ENCODE results near the gene TMPRSS7.
"Not testable (repeated sequence)": the region's sequence is repeated elsewhere in the genome, so short reads cannot be mapped to it uniquely, and the experiment has no call there.

TMPRSS7 gene

GRCh38 chr3:112012205-112012992 is 22.1 kb upstream of the TMPRSS7 start:
- peak; percentile 22 for DNase-seq

DNA sequence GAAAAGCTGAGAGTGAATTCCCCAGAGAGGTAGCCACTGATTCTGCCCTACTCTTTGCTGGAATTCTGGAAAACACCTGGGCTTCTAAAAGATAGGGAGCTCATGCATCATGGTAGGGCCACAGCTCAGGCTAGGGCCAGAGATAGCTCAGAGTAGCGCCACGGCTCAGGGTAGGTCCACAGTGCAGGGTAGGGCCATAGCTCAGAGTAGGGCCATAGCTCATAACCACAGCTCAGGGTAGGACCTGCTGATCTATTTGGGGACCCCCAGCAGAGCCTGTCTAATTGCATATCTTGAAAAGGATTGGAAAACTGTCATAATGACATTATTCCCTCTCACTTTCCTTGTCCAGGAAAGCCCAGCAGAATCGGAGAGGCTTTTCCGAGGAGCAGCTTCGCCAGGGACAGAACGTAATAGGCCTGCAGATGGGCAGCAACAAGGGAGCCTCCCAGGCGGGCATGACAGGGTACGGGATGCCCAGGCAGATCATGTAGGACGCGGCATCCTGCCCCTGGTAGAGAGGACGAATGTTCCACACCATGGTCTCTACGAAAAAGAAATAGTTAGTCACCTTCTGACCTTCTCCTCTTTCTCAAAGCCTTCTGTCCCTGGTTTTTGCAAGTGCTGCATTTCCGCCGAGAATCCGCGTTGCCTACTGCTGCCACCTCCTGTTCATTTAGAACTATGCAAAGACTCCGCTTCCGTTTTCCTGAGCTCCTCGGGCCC is 21.3 kb upstream of the TMPRSS7 start:
- peak; percentile 87 for DNase-seq

GRCh38 chr3:112013784-112014143 is 20.8 kb upstream of the TMPRSS7 start:
- DNase-seq = no peak

DNA sequence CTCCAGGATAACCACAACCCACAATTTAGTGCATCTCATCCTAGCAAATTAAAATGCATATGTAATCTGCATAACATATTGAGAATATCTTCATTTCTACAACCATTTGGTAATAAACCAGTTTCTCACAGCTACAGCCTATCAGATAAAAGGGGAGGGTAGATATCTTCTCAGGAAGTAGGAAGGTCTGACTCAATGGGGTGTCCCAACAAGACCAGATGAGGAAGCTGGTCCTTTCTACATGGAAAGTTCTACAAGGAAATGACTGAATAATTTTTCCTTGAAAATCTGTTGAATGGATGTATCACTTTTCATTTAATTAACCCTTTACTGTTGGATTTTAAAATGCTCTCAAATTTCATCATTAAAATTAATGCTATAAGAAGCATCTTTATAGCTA is 17.4 kb upstream of the TMPRSS7 start:
- peak; percentile 17 for DNase-seq

DNA sequence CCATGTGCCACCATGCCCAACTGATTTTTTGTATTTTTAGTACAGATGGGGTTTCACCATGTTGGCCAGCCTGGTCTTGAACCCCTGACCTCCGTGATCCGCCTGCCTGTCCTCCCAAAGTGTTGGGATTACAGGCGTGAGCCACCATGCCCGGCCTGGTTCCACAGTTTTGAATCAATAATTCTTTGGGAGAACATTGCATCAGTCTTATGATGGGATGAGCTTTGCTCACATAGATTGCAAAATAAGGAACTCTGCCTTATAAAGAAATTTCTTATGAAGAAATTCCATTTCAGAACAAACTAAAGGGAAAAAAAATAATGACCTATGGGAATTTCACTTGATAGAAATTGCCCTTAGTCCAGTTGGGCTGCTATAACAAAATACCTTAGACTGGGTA is 15.8 kb upstream of the TMPRSS7 start:
- no peak for DNase-seq

DNA sequence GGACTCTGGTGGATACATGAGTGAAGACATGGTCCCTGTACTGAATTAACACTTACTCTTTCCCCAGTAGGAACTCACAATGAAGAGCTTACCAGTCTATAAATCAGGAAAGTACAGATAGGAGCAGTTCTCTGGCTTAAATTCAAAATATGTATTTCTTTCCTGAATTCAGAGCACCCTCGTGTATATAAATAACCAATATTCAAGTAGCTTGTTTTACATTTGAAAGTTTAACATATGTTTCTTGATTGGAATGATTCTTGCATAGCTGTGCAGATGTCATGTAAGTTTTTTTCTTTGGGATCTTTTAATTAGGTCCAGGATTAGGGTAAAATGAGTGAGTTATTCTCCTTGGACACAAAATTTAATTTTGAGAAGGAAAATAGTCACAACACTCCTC is 14.8 kb upstream of the TMPRSS7 start:
- DNase-seq = no peak

- DNase-seq = no peak
Measured at GRCh38 chr3:112020674-112021085, 13.9 kb upstream of the TMPRSS7 start.

DNA sequence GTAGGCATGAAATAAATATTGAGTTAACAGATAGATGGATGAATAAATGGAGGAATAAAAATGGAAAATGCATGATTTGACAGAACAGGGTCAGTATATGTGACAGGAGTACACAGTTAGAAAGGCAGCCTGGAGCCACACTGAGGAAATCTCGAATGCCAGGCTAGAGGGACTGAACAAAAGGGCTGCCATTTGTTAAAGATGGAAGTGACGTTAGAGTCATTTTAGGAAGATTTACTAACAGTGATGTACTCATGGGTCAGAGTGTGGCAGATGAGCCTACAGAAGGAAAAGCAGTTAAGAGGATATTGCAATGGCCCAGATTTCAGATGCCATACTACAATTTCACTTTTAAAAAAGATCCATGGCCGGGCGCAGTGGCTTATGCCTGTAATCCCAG is 7.4 kb upstream of the TMPRSS7 start:
- DNase-seq = no peak

DNA sequence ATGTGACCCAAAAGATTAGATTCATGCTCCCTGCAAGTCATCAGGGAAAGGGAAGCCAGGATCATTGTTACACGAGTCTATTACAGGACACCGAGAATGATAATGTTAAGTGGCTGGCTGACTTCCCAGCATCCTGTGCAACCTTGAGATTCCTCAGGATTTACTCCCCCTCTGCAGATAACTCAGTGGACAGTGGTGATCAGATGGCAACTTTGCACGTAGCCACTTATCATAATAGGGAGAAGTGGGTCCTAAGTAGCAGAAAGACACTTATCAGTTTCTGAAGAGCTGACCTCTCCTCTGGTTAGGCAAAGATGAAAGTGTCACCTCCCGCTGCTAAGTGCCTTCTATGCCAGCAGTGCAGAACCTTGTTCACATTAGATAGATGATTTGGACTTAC is 6.7 kb upstream of the TMPRSS7 start:
- no peak for DNase-seq

DNA sequence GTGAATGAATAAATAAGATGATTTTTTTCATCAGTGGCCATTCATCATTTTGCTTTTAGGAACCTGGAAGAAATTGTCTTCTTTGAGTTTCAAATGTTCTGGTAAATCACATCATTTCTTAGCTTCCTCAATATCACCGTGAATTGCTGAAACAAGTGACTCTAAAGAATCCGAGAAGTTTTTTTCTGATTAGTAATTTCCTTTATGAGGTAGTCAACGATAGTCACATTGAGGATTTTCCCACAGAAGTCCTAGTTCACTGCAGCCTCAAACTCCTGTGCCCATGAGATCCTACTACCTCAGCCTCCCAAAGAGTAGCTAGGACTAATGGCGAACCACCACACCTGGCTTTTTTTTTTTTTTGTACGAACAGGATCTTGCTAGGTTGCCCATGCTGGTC is 3.6 kb upstream of the TMPRSS7 start:
- no peak for DNase-seq

GRCh38 chr3:112032098-112032731 is 2.3 kb upstream of the TMPRSS7 start:
- DNase-seq = no peak

- no peak for DNase-seq
Measured at GRCh38 chr3:112035241-112035640, 705 bp downstream of the TMPRSS7 start.

GRCh38 chr3:112037194-112037593 is 2.7 kb downstream of the TMPRSS7 start:
- DNase-seq = not testable (repeated sequence)

DNA sequence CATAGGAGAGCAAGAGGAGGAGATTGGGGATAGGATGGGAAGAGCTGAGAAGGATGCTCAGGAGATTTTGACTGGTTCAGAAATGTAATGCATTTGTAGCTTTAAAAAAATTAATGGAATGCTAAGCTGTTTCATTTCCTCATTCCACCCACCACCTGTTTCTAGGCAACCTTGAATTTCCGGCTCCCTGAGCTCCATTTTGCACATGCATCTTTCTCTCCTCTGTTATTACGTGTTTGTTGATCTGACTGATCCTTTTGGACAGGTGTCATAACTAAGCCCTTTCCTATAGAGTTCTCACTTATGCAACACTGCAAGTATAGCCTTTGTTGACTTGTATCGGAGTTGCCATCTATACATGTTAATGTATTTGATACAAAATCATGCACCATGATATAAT is 4.3 kb downstream of the TMPRSS7 start:
- no peak for DNase-seq

DNA sequence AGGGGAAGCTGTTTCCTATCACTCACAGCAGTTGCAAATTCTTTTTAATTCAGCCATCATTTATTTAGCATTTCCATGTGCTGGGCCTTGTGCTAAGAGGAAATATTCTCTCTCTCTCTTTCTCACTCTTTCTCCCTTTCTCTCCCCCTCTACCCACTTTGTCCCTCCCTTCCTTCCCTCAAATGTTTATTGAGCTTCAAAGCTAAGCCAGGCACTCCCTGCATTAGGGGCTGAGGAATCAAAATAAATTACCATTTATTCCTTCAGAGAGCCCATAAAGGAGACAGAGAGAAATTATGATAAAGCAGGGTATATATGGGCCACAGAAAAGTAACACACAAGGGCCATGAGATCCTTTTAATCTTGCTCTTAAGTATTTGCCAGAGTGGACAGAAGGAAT is 6.8 kb downstream of the TMPRSS7 start:
- DNase-seq = no peak

DNA sequence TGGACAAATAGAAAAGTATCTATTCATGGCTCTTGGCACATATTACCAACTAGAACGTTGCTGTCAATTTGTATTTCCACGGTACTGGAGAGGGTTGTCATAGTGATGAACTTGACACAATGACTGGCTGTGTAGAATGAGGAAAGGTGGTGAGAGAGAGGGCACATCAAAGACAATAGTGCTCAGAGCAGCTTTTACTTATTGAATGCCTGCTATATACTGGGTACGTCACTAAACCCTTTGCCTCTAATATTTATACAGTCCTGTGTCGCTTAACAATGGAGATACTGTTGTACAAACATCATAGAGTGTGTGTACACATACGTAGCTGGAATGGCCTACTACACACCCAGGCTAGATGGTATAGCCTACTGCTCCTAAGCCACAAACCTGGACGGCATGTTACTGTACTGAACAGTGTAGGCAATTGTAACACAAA is 8.3 kb downstream of the TMPRSS7 start:
- DNase-seq = no peak

- DNase-seq = peak; percentile 91
Measured at GRCh38 chr3:112043621-112044201, 9.2 kb downstream of the TMPRSS7 start.

DNA sequence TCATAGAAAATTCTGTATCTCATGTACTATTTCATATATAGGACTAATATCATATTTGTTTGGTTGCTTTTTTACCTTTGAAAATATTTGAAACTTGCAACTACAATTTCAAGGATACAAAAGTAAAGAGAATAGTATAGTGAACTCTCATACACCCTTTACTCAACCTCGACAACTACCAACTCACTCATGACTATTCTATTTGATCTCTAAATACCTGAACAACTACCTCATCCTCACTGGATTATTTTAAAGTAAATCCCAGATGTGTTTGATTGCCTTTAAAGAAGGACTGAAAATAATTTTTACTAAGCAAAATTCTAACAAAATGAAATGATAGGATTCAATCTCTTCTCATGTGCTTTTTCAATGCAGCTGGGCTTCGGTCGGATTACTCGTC is 12.1 kb downstream of the TMPRSS7 start:
- DNase-seq = no peak

GRCh38 chr3:112047264-112047663 is 12.7 kb downstream of the TMPRSS7 start:
- DNase-seq = no peak

- DNase-seq = no peak
Measured at GRCh38 chr3:112048911-112049310, 14.4 kb downstream of the TMPRSS7 start.

DNA sequence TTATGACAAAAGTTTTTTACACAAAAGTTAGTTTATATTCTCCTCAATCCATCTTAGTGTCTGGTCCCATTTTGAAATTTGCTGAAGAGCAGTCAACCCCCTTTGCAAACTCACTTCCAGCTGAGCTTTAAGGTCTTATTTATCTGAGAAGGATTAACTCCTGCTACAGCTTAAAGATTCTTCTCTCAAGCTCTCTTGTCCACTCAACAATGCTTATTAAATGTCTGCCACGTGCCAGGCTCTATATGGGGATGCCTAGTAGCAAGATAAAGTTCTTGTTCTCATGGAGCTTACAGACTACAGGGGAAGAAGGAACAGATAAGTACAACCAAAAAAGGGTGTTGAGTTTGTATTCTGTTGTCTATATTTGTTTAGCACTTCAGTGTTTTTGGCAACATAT is 18.7 kb downstream of the TMPRSS7 start:
- DNase-seq = no peak

- DNase-seq = no peak
Measured at GRCh38 chr3:112056451-112056929, 22.0 kb downstream of the TMPRSS7 start.

DNA sequence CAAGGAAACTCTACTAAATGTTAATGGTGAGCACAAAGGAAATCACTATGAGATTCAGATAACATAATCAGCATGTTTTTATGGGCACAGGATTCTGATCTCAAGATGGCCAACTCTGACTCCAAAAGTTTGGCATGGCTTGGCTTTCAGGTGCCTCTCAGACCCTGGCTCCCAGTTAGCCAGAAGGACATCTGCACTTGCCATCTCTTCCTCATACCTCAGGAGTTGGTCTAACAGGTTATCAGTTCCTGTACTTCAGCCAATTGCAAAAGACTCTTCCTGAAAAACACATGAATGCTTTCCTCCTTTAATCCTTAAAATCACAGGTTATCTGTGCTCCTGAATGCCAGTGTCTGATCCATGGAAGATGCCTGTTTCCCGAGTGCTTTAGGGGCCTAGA is 25.0 kb downstream of the TMPRSS7 start:
- DNase-seq = no peak

DNA sequence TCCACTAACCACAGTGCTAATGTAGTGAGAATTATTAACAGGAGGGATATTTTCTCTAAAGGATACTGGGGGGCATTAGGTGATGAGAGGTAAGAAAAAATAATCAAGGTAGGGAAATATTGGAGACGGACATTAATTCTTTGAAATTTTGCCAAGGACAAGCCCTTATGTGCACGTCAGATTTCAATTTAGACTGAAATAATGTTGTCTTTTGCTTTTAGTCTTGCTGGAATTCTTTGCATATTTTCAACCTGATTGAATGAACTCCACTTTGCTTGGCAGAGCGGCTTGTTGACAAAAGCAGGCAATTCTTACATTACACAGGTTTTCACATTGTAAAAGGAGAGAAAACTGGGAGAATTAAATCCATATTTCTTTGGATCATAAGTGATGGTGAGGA is 26.6 kb downstream of the TMPRSS7 start:
- no peak for DNase-seq

Measured in hematopoietic multipotent progenitor cell treated with erythropoietin and hydrocortisone succinate and interleukin-3 and kit ligand, for 4 days (in vitro differentiated cells).